ENCODE data around the gene MGAT4B. TPM values are rescaled to one million over a fixed set of nuclear protein-coding genes. Genes with fewer than 3 reads are reported as not detected.

The MGAT4B gene
- total and polyA plus RNA-seq, 2 of the 13 experiments (the other 11 are each of a cell fraction or from before 2014, with no cell fraction given): 93.5 to 130 TPM

DNA sequence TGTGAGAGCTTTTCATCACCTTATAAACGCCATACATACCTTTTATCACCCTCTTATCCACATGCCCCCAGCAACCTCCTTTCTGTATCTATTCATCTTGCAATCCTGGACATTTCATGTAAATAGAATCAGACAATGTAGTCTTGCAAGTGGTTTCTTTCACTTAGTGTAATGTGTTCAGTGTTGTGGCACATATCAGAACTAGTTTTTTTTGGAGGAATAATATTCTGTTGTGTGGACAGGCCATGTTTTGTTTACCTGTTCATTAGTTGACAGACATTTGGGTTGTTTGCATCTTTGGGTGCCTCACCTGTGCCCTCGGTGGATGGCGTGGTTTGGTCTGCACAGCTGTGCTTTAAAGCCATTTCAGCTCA lies 15.4 kb upstream of the MGAT4B start:
- H4K20me1 ChIP-seq (ENCODE audit: insufficient read depth, low read length): peaks cover 51% of the 10 kb centered on the region
- POLR2A ChIA-PET: interaction anchor here (0.6 to 1.8 kb wide), 12 partner anchors 8 to 90 kb away, joined by 3 to 11 read pairs (median 4); partner anchors contain the start of genes MGAT4B and MRNIP
- TF ChIP-seq ZNF567 (CRISPR knock-in tag; IDR thresholded peaks at IDR 0.05; ENCODE audit: borderline replicate concordance): no peak
- 0 out of 2 replicates have a peak, but pooled peaks have one; percentile 1 for TF ChIP-seq SMYD3 (CRISPR knock-in tag; IDR thresholded peaks at IDR 0.05)
- TF ChIP-seq ELF1 (CRISPR knock-in tag; IDR thresholded peaks at IDR 0.05): no peak
- TF ChIP-seq KAT8 (CRISPR knock-in tag; IDR thresholded peaks at IDR 0.05): no peak
- no peak for TF ChIP-seq CENPX (CRISPR knock-in tag; IDR thresholded peaks at IDR 0.05)
- TF ChIP-seq, protein P1, sequence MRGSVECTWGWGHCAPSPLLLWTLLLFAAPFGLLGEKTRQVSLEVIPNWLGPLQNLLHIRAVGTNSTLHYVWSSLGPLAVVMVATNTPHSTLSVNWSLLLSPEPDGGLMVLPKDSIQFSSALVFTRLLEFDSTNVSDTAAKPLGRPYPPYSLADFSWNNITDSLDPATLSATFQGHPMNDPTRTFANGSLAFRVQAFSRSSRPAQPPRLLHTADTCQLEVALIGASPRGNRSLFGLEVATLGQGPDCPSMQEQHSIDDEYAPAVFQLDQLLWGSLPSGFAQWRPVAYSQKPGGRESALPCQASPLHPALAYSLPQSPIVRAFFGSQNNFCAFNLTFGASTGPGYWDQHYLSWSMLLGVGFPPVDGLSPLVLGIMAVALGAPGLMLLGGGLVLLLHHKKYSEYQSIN (CRISPR knock-in tag; IDR thresholded peaks at IDR 0.05; ENCODE audit: borderline replicate concordance): no peak
- TF ChIP-seq SNRNP70 (IDR thresholded peaks at IDR 0.05; ENCODE audit: low read depth, low read length): no peak
- no peak for TF ChIP-seq ZNF891 (CRISPR knock-in tag; IDR thresholded peaks at IDR 0.05)
- no peak for TF ChIP-seq YEATS4 (CRISPR knock-in tag; IDR thresholded peaks at IDR 0.05; ENCODE audit: borderline replicate concordance)
- TF ChIP-seq, protein P2, sequence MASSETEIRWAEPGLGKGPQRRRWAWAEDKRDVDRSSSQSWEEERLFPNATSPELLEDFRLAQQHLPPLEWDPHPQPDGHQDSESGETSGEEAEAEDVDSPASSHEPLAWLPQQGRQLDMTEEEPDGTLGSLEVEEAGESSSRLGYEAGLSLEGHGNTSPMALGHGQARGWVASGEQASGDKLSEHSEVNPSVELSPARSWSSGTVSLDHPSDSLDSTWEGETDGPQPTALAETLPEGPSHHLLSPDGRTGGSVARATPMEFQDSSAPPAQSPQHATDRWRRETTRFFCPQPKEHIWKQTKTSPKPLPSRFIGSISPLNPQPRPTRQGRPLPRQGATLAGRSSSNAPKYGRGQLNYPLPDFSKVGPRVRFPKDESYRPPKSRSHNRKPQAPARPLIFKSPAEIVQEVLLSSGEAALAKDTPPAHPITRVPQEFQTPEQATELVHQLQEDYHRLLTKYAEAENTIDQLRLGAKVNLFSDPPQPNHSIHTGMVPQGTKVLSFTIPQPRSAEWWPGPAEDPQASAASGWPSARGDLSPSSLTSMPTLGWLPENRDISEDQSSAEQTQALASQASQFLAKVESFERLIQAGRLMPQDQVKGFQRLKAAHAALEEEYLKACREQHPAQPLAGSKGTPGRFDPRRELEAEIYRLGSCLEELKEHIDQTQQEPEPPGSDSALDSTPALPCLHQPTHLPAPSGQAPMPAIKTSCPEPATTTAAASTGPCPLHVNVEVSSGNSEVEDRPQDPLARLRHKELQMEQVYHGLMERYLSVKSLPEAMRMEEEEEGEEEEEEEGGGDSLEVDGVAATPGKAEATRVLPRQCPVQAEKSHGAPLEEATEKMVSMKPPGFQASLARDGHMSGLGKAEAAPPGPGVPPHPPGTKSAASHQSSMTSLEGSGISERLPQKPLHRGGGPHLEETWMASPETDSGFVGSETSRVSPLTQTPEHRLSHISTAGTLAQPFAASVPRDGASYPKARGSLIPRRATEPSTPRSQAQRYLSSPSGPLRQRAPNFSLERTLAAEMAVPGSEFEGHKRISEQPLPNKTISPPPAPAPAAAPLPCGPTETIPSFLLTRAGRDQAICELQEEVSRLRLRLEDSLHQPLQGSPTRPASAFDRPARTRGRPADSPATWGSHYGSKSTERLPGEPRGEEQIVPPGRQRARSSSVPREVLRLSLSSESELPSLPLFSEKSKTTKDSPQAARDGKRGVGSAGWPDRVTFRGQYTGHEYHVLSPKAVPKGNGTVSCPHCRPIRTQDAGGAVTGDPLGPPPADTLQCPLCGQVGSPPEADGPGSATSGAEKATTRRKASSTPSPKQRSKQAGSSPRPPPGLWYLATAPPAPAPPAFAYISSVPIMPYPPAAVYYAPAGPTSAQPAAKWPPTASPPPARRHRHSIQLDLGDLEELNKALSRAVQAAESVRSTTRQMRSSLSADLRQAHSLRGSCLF (CRISPR knock-in tag; IDR thresholded peaks at IDR 0.05; ENCODE audit: borderline replicate concordance): no peak
- TF ChIP-seq, protein P3, sequence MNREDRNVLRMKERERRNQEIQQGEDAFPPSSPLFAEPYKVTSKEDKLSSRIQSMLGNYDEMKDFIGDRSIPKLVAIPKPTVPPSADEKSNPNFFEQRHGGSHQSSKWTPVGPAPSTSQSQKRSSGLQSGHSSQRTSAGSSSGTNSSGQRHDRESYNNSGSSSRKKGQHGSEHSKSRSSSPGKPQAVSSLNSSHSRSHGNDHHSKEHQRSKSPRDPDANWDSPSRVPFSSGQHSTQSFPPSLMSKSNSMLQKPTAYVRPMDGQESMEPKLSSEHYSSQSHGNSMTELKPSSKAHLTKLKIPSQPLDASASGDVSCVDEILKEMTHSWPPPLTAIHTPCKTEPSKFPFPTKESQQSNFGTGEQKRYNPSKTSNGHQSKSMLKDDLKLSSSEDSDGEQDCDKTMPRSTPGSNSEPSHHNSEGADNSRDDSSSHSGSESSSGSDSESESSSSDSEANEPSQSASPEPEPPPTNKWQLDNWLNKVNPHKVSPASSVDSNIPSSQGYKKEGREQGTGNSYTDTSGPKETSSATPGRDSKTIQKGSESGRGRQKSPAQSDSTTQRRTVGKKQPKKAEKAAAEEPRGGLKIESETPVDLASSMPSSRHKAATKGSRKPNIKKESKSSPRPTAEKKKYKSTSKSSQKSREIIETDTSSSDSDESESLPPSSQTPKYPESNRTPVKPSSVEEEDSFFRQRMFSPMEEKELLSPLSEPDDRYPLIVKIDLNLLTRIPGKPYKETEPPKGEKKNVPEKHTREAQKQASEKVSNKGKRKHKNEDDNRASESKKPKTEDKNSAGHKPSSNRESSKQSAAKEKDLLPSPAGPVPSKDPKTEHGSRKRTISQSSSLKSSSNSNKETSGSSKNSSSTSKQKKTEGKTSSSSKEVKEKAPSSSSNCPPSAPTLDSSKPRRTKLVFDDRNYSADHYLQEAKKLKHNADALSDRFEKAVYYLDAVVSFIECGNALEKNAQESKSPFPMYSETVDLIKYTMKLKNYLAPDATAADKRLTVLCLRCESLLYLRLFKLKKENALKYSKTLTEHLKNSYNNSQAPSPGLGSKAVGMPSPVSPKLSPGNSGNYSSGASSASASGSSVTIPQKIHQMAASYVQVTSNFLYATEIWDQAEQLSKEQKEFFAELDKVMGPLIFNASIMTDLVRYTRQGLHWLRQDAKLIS (CRISPR knock-in tag; IDR thresholded peaks at IDR 0.05): no peak
- TF ChIP-seq ZNF577 (CRISPR knock-in tag; IDR thresholded peaks at IDR 0.05; ENCODE audit: borderline replicate concordance, low read depth): no peak
- no peak for TF ChIP-seq SAP130 (CRISPR knock-in tag; IDR thresholded peaks at IDR 0.05; ENCODE audit: low read depth)
- TF ChIP-seq RBM22 (optimal IDR thresholded peaks at IDR 0.05; ENCODE audit: low read length): peak; percentile 79
- TF ChIP-seq POLR2G (IDR thresholded peaks at IDR 0.05; ENCODE audit: low read depth, low read length): peak; percentile 18; the same call in 1 of the 2 replicates
- no peak for TF ChIP-seq GFI1 (CRISPR knock-in tag; IDR thresholded peaks at IDR 0.05; ENCODE audit: borderline replicate concordance)

More for the DNA sequence above, 15.4 kb upstream of the MGAT4B start:
- Histone ChIP-seq H3K9me3 (ENCODE audit: low read length) (no peaks in the 10 kb centered on the region), H2AFZ (ENCODE audit: low read length) (no peak overlapping the region), H3K27me3 (ENCODE audit: control insufficient read depth in 1 of 2, insufficient read depth in 2 of 2, low read length in 2 of 2) (no peaks in the 10 kb centered on the region), H3K4me2 (ENCODE audit: low read depth, low read length) (peak overlapping the region; percentile 92), H3K4me1 (ENCODE audit: insufficient read depth, low read length) (peaks cover 83% of the 10 kb centered on the region), H3K79me2 (ENCODE audit: insufficient read depth, low read length) (peaks cover 49% of the 10 kb centered on the region), H3K36me3 (replicated peaks in 1 of 2; ENCODE audit: control insufficient read depth in 1 of 2, insufficient read depth in 2 of 2, low read length in 2 of 2) (peaks cover 15 to 32% of the 10 kb centered on the region in 2 experiments), H3K9ac (ENCODE audit: insufficient read depth, low read depth, low read length) (peak overlapping the region; percentile 100), H3K27ac (ENCODE audit: extremely low read length, insufficient read depth, low read length) (peak overlapping the region; percentile 99), H3K4me3 (replicated peaks in 1 of 3; ENCODE audit: insufficient read depth in 1 of 3, low read depth in 2 of 3, low read length in 3 of 3) (peak overlapping the region; percentile 97 to 99 (median 99))
- intact Hi-C loops (cut with micrococcal nuclease; ENCODE audit: unreplicated experiment): no loop called here
- CTCF ChIA-PET (ENCODE audit: low intra/inter-chr PET ratio, low total read pairs): no interaction called here
- 46% methylated on average over 3 of the region's 3 CpGs for WGBS (ENCODE audit: low lambda C conversion rate)
- no peak for FAIRE-seq
- TSS peak; percentile 70 for BruUV-seq (replicated peaks)
- ATAC-seq: no peak
- no peak for DNase-seq (ENCODE audit: low spot score)
- in situ Hi-C loops (cut with HindIII; ENCODE audit: extremely low pct_ligation_motif_present, low pct_unique_long_range_greater_than_20kb): no loop called here

Data from HepG2 (cell line).